H1 (cell line): ENCODE results near the gene ERFE. TPM values are rescaled to one million over a fixed set of nuclear protein-coding genes. Genes with fewer than 3 reads are reported as not detected.

Experiments
- CTCF ChIA-PET: fragments of 300-600 bp; sonication (Branson Sonifier 250); formaldehyde crosslinking; loops from one replicate; lab custom pipeline; 2021; ENCODE audit not compliant: partially characterized antibody; lab: Charles Lee
- POLR2A ChIA-PET: fragments of 300-600 bp; sonication (Branson Sonifier 250); formaldehyde crosslinking; loops from one replicate; lab custom pipeline; 2021; ENCODE audit warnings: inconsistent platforms; ENCODE audit not compliant: partially characterized antibody; lab: Charles Lee
- DNase-seq, 2 experiments: peaks; one replicate each; pipeline versions ENCODE4 v3.0.0 to v3.0.0-alpha.2; 2010 to 2022; ENCODE audit warnings: low spot score in 2 of 2, low read depth in 1 of 2, mixed read lengths in 1 of 2
- FAIRE-seq: peaks from 2 replicates; lab custom pipeline; 2011; peaks lifted over from hg19 to GRCh38; lab: Jason Lieb, UNC
- H2AFZ ChIP-seq: 2 replicates; pipeline ENCODE4 v1.8.1; 2012; ENCODE audit warnings: low read length, inconsistent platforms
- H2AK5ac ChIP-seq: 2 replicates; pipeline ENCODE4 v1.6.1; 2013; ENCODE audit warnings: low read depth, low read length
- H2BK120ac ChIP-seq: replicated peaks from 2 replicates; pipeline ENCODE3; 2013; ENCODE audit warnings: low read depth, low read length, inconsistent platforms
- H2BK12ac ChIP-seq: 2 replicates; pipeline ENCODE4 v1.6.1; 2013; ENCODE audit warnings: low read depth, low read length
- H2BK15ac ChIP-seq: 2 replicates; pipeline ENCODE4 v1.6.1; 2013; ENCODE audit warnings: low read length
- H2BK20ac ChIP-seq: 2 replicates; pipeline ENCODE4 v1.6.1; 2013; ENCODE audit warnings: low read length
- H2BK5ac ChIP-seq: 2 replicates; pipeline ENCODE4 v1.6.1; 2013; ENCODE audit warnings: low read depth, low read length
- H3K14ac ChIP-seq: 2 replicates; pipeline ENCODE4 v1.6.1; 2013; ENCODE audit warnings: inconsistent platforms; ENCODE audit not compliant: insufficient read length
- H3K18ac ChIP-seq: 2 replicates; pipeline ENCODE4 v1.6.1; 2013; ENCODE audit warnings: low read length; ENCODE audit errors: extremely low read depth
- H3K23ac ChIP-seq: 2 replicates; pipeline ENCODE4 v1.6.1; 2013; ENCODE audit warnings: inconsistent platforms; ENCODE audit not compliant: insufficient read length
- H3K23me2 ChIP-seq: 2 replicates; pipeline ENCODE4 v1.6.1; 2013; ENCODE audit warnings: low read depth, low read length
- H3K27ac ChIP-seq: 2 replicates; pipeline ENCODE4 v1.6.1; 2011; ENCODE audit warnings: low read depth, low read length, inconsistent platforms
- H3K27me3 ChIP-seq, 4 experiments: replicated peaks in 1 of 4; 1 replicate in 1 of 4; 2 replicates in 3 of 4; pipeline versions ENCODE4 v1.6.1 to v1.8.1; 2011 to 2013; ENCODE audit warnings: low read length in 3 of 4, mild to moderate bottlenecking in 3 of 4, inconsistent platforms in 2 of 4, mixed read lengths in 2 of 4, moderate library complexity in 1 of 4; ENCODE audit not compliant: control insufficient read depth in 3 of 4, insufficient read depth in 3 of 4; ENCODE audit errors: extremely low read depth in 1 of 4
- H3K36me3 ChIP-seq, 4 experiments: 2 replicates each; pipeline versions ENCODE4 v1.6.1 to v1.8.1; 2011 to 2013; ENCODE audit warnings: mild to moderate bottlenecking in 4 of 4, low read length in 3 of 4, moderate library complexity in 2 of 4, control low read depth in 1 of 4, inconsistent platforms in 1 of 4; ENCODE audit not compliant: insufficient read depth in 4 of 4, control insufficient read depth in 2 of 4
- H3K4ac ChIP-seq: replicated peaks from 2 replicates; pipeline ENCODE3; 2013; ENCODE audit warnings: low read length, low read depth, mixed read lengths, inconsistent platforms; ENCODE audit not compliant: insufficient read length
- H3K4me1 ChIP-seq, 4 experiments: replicated peaks in 1 of 4; 1 replicate in 1 of 4; 2 replicates in 3 of 4; pipeline versions ENCODE4 v1.6.1 to v1.8.1; 2011 to 2013; ENCODE audit warnings: low read length in 3 of 4, inconsistent platforms in 2 of 4, mixed read lengths in 1 of 4; ENCODE audit not compliant: insufficient read depth in 4 of 4, control insufficient read depth in 3 of 4
- H3K4me2 ChIP-seq, 2 experiments: 2 replicates each; pipeline versions ENCODE4 v1.6.1 to v1.8.1; 2011 to 2013; ENCODE audit warnings: low read depth in 2 of 2, low read length in 2 of 2, control low read depth in 1 of 2, inconsistent platforms in 1 of 2, mild to moderate bottlenecking in 1 of 2; ENCODE audit not compliant: insufficient read depth in 1 of 2
- H3K4me3 ChIP-seq, 4 experiments: fragments of 200-600, 300-600 bp in 1 of 4; sonication (generic), shearing (Covaris generic), sonication (Bioruptor Twin) in 1 of 4; 2 replicates each; pipeline versions ENCODE4 v1.5.1 to v1.8.1; 2011 to 2016; ENCODE audit warnings: low read length in 4 of 4, low read depth in 3 of 4, control low read depth in 2 of 4, inconsistent platforms in 2 of 4, mild to moderate bottlenecking in 2 of 4, mixed read lengths in 1 of 4, moderate library complexity in 1 of 4; ENCODE audit not compliant: insufficient read depth in 2 of 4; ENCODE audit errors: extremely low read depth in 1 of 4
- H3K56ac ChIP-seq: replicated peaks from 2 replicates; pipeline ENCODE3; 2013; ENCODE audit warnings: low read depth, mild to moderate bottlenecking, mixed read lengths, low read length, inconsistent platforms; ENCODE audit not compliant: insufficient read length
- H3K79me1 ChIP-seq: 2 replicates; pipeline ENCODE4 v1.6.1; 2013; ENCODE audit warnings: low read depth, low read length, control low read depth
- H3K79me2 ChIP-seq, 2 experiments: 2 replicates each; pipeline versions ENCODE4 v1.6.1 to v1.8.1; 2012 to 2013; ENCODE audit warnings: low read length in 2 of 2, mild to moderate bottlenecking in 2 of 2, inconsistent platforms in 1 of 2; ENCODE audit not compliant: insufficient read depth in 2 of 2, control insufficient read depth in 1 of 2
- H3K9ac ChIP-seq, 4 experiments: replicated peaks in 1 of 4; 1 replicate in 1 of 4; 2 replicates in 3 of 4; pipeline versions ENCODE4 v1.6.1 to v1.8.1; 2011 to 2013; ENCODE audit warnings: low read depth in 3 of 4, low read length in 3 of 4, control low read depth in 2 of 4, mild to moderate bottlenecking in 2 of 4, moderate library complexity in 2 of 4, inconsistent platforms in 1 of 4; ENCODE audit errors: extremely low read depth in 1 of 4
- H3K9me3 ChIP-seq, 2 experiments: 2 replicates each; pipeline versions ENCODE4 v1.6.1 to v1.8.1; 2012 to 2013; ENCODE audit warnings: mild to moderate bottlenecking in 2 of 2, moderate library complexity in 2 of 2, control low read depth in 1 of 2, inconsistent platforms in 1 of 2, low read depth in 1 of 2, low read length in 1 of 2, mixed read lengths in 1 of 2; ENCODE audit not compliant: insufficient read depth in 2 of 2
- H4K20me1 ChIP-seq, 2 experiments: replicated peaks in 1 of 2; 2 replicates each; pipeline versions ENCODE3 to v1.8.1; 2011 to 2013; ENCODE audit warnings: inconsistent platforms in 2 of 2, low read length in 2 of 2, mild to moderate bottlenecking in 1 of 2; ENCODE audit not compliant: insufficient read depth in 2 of 2, control insufficient read depth in 1 of 2
- H4K5ac ChIP-seq: 2 replicates; pipeline ENCODE4 v1.6.1; 2013; ENCODE audit warnings: low read length, low read depth, mixed read lengths, inconsistent platforms; ENCODE audit not compliant: insufficient read length
- H4K8ac ChIP-seq: 2 replicates; pipeline ENCODE4 v1.8.0; 2013; ENCODE audit warnings: mild to moderate bottlenecking, moderate library complexity, low read length, inconsistent platforms; ENCODE audit not compliant: insufficient read depth; ENCODE audit errors: extremely low read depth
- H4K91ac ChIP-seq: replicated peaks from 2 replicates; pipeline ENCODE3; 2013; ENCODE audit warnings: low read length, mixed read lengths, inconsistent platforms; ENCODE audit not compliant: insufficient read length
- CHD2 ChIP-seq: IDR thresholded peaks from 2 replicates; pipeline ENCODE4 v1.6.1; 2012; ENCODE audit warnings: low read length, improper control_type of control experiment
- NANOG ChIP-seq: IDR thresholded peaks from 2 replicates; pipeline ENCODE4 v1.6.1; 2011; ENCODE audit warnings: low read length, low read depth, mild to moderate bottlenecking, inconsistent platforms; ENCODE audit not compliant: insufficient read depth, poor library complexity, severe bottlenecking
- RFX5 ChIP-seq: IDR thresholded peaks from 2 replicates; pipeline ENCODE4 v1.6.1; 2011; ENCODE audit warnings: low read depth, low read length, improper control_type of control experiment, borderline replicate concordance
- SP1 ChIP-seq: IDR thresholded peaks from 2 replicates; pipeline ENCODE4 v1.6.1; 2011; ENCODE audit warnings: low read depth, low read length
- WGBS, 2 experiments: shearing (Covaris generic) in 1 of 2; methylation state at CpG; one replicate each; pipeline versions ENCODE4 v1.1.6 to v1.1.7; 2013 to 2015; ENCODE audit warnings: low lambda C conversion rate in 2 of 2, mixed read lengths in 2 of 2, inconsistent platforms in 1 of 2, low coverage in 1 of 2, missing lambda C conversion rate in 1 of 2; ENCODE audit not compliant: insufficient replicate concordance in 2 of 2, insufficient coverage in 1 of 2, insufficient read length in 1 of 2; ENCODE audit errors: extremely low coverage in 1 of 2, missing lambda C conversion rate in 1 of 2; 5-methylcytosine and 5-hydroxymethylcytosine counted together
- polyA plus RNA-seq, 7 experiments: library from polyadenylated mRNA; depleted of rRNA in 3 of 7; stranded (reverse) in 5 of 7; unstranded in 2 of 7; fragments of >200 nt in 5 of 7; fragments of 200-250 nt in 2 of 7; gene quantifications; 1 replicate in 5 of 7; 2 replicates in 1 of 7; 4 replicates in 1 of 7; pipeline versions ENCODE4 v1.2.1 to v1.2.3, GENCODE V29; 2011 to 2013; ENCODE audit warnings: missing spikeins in 2 of 7, mixed read lengths in 2 of 7
- total RNA-seq: library from RNA; stranded (reverse); fragmentation: NEBNext Ultra II Directional; extraction: Animal tissue kit (Norgen Biotek cat#: 25700); gene quantifications from 2 replicates; pipeline ENCODE4 v1.2.1, GENCODE V29; 2021

Gene ERFE
- total and polyA plus RNA-seq, 2 of the 8 experiments (the other 6 are each of a cell fraction or from before 2014, with no cell fraction given), result 2.5 to 3.6 TPM

DNA sequence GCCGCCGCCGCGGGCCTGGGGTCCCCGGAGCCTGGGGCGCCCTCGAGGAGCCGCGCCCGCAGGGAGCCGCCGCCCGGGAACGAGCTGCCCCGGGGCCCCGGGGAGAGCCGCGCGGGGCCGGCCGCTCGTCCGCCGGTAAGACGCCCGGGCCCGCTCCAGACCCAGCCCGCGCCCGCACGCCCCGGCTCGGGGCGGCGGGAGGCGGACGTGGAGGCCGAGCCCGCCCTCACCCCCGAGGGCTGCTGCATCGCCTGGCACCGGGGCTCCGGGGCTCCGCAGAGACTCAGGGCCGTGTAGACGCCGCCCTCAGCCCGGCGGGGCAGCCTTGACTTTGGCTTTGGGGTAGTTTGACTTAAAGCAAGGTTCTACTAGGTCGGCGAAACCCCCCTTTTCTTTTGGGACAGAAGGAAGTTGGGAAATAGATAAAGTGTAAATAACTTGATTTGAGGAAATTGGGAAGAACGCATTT is 335 bp downstream of the ERFE start:
- Histone ChIP-seq H3K56ac (no peak overlapping the region), H3K36me3 (no peaks in the 10 kb centered on the region; a peak in 1 of 8 replicates), H3K27ac (no peak overlapping the region), H4K8ac (no peak overlapping the region), H3K23ac (no peak overlapping the region), H2BK5ac (no peak overlapping the region), H3K9me3 (no peaks in the 10 kb centered on the region), H3K4ac (no peak overlapping the region), H2BK120ac (no peak overlapping the region), H3K23me2 (peaks cover 13% of the 10 kb centered on the region; the same call in 1 of the 2 replicates), H4K20me1 (peaks cover 0 to 4% of the 10 kb centered on the region in 2 experiments), H4K91ac (no peak overlapping the region), H3K27me3 (peaks cover 20 to 60% (median 44%) of the 10 kb centered on the region in 4 experiments), H2AFZ (no peak overlapping the region), H3K9ac (peak overlapping the region in 1 of 4 experiments; percentile 65; a peak in 1 of 7 replicates), H3K79me1 (no peaks in the 10 kb centered on the region), H3K14ac (no peak overlapping the region), H2BK20ac (no peak overlapping the region), H2BK12ac (no peak overlapping the region), H4K5ac (no peak overlapping the region), H3K79me2 (no peaks in the 10 kb centered on the region), H2BK15ac (no peak overlapping the region), H3K4me3 (peak overlapping the region; percentile 27 to 66 (median 41)), H3K18ac (no peak overlapping the region), H3K4me1 (peaks cover 0 to 21% (median 5%) of the 10 kb centered on the region in 4 experiments; a peak in 5 of 7 replicates), H3K4me2 (peak overlapping the region; percentile 64 to 73), H2AK5ac (no peak overlapping the region)
- FAIRE-seq (no peak), DNase-seq (no peak)
- WGBS, 2 experiments, result 6% methylated on average over 26 of the region's 52 CpGs; no CpG with 5 or more reads in 1 of the 2 experiments
- TF ChIP-seq NANOG, result no peak
- TF ChIP-seq RFX5, result no peak
- TF ChIP-seq SP1, result no peak
- TF ChIP-seq CHD2, result no peak
- ChIA-PET CTCF (interaction anchor here (0.6 to 2.3 kb wide), 7 partner anchors 10 to 72 kb away, joined by 3 to 9 read pairs (median 4); no protein-coding TSS in a partner anchor), POLR2A (interaction anchor here (2.0 kb wide), 1 partner anchor 76 kb away, joined by 8 read pairs; no protein-coding TSS in a partner anchor)
